Mucosa of descending colon (tissue), 3 donors: Measurements from ENCODE around the gene INPP5A. TPM values are rescaled to one million over a fixed set of nuclear protein-coding genes. Genes with fewer than 3 reads are reported as not detected.

Experiments used
- ATAC-seq: fragments of 200-7000 bp; cut with Tn5 transposase; one replicate; pipeline ENCODE4 v1.9.1; 2020; ENCODE audit warnings: mild to moderate bottlenecking, moderate library complexity
- DNase-seq, 3 donors: peaks; one replicate each; pipeline ENCODE4 v3.0.0-alpha.2; 2020
- H3K36me3 ChIP-seq: fragments of 200-600 bp; one replicate; pipeline ENCODE4 v1.8.0; 2021; ENCODE audit warnings: low read depth, mild to moderate bottlenecking
- H3K4me1 ChIP-seq: fragments of 200-600 bp; one replicate; pipeline ENCODE4 v1.8.0; 2021; ENCODE audit warnings: low read depth, mild to moderate bottlenecking
- H3K4me3 ChIP-seq: fragments of 200-600 bp; one replicate; pipeline ENCODE4 v1.8.0; 2021; ENCODE audit warnings: mild to moderate bottlenecking
- H3K9me3 ChIP-seq: fragments of 200-600 bp; one replicate; pipeline ENCODE4 v1.8.0; 2021; ENCODE audit warnings: mild to moderate bottlenecking
- CTCF ChIP-seq: fragments of 200-600 bp; IDR thresholded peaks from one replicate; pipeline ENCODE4 v1.8.0; 2022; ENCODE audit warnings: antibody characterized with exemption, mild to moderate bottlenecking
- intact Hi-C, 2 donors: fragments of 100-400 bp; cut with DNase I in 1 of 2; cut with micrococcal nuclease in 1 of 2; formaldehyde crosslinking; loops; one replicate each; pipeline versions ENCODE4 v1.11.0 to v1.11.1; 2022; cut with DNase I, micrococcal nuclease
- total RNA-seq, 3 donors: library from RNA; stranded (reverse); fragmentation: NEBNext Ultra II Directional in 2 of 3; extraction: Animal tissue kit (Norgen Biotek cat#: 25700) in 2 of 3; gene quantifications; one replicate each; pipeline versions ENCODE4 v1.2.1 to v1.2.4, GENCODE V29; 2021 to 2023
- donor health status: DM: no; HTN: no; CAD: no; lungs with moderate emphysema.
- donor health status: DM: no; HTN: no; CAD: no.
- donor health status: DM: no; HTN: yes; CAD: no.

Gene INPP5A
- total RNA-seq, 3 donors from 2014 or later, result 31.7 to 92.8 (median 32.0) TPM

- intact Hi-C loops, result no loop called here
- Histone ChIP-seq H3K4me3 (no peak overlapping the region), H3K4me1 (no peaks in the 10 kb centered on the region), H3K9me3 (peaks cover 5% of the 10 kb centered on the region), H3K36me3 (no peaks in the 10 kb centered on the region)
- ATAC-seq (no peak), DNase-seq (peak in 1 of 3 donors; percentile 33)
- no peak for TF ChIP-seq CTCF
Observed at GRCh38 chr10:132805599-132805998, 268.0 kb downstream of the INPP5A start.

- Histone ChIP-seq H3K4me1 (no peaks in the 10 kb centered on the region), H3K4me3 (no peak overlapping the region), H3K36me3 (no peaks in the 10 kb centered on the region), H3K9me3 (peaks cover 5% of the 10 kb centered on the region)
- TF ChIP-seq CTCF, result no peak
- intact Hi-C loops, result no loop called here
- no peak for ATAC-seq
- no peak for DNase-seq
Observed at GRCh38 chr10:132806110-132806509, 268.5 kb downstream of the INPP5A start.

GRCh38 chr10:132806561-132807003 is 269.0 kb downstream of the INPP5A start:
- Histone ChIP-seq H3K36me3 (no peaks in the 10 kb centered on the region), H3K4me3 (no peak overlapping the region), H3K4me1 (no peaks in the 10 kb centered on the region), H3K9me3 (peaks cover 5% of the 10 kb centered on the region)
- intact Hi-C loops, result no loop called here
- TF ChIP-seq CTCF, result no peak
- peak in 1 of 3 donors; percentile 15 for DNase-seq
- no peak for ATAC-seq

GRCh38 chr10:132807621-132808049 is 270.0 kb downstream of the INPP5A start:
- TF ChIP-seq CTCF, result no peak
- intact Hi-C loops, result no loop called here
- peak in 1 of 3 donors; percentile 4 for DNase-seq

GRCh38 chr10:132808383-132809231 is 271.0 kb downstream of the INPP5A start:
- intact Hi-C loops, result no loop called here
- ATAC-seq (no peak), DNase-seq (peak in 1 of 3 donors; percentile 14)
- H3K9me3 ChIP-seq, result no peaks in the 10 kb centered on the region
- H3K36me3 ChIP-seq, result no peaks in the 10 kb centered on the region
- H3K4me3 ChIP-seq, result no peak overlapping the region
- H3K4me1 ChIP-seq, result no peaks in the 10 kb centered on the region
- TF ChIP-seq CTCF, result no peak

More at GRCh38 chr10:132807621-132808049, 270.0 kb downstream of the INPP5A start:
- no peaks in the 10 kb centered on the region for H3K9me3 ChIP-seq
- no peak overlapping the region for H3K4me3 ChIP-seq
- ATAC-seq, result no peak
- H3K36me3 ChIP-seq, result no peaks in the 10 kb centered on the region
- no peaks in the 10 kb centered on the region for H3K4me1 ChIP-seq
